C4-2B (cell line): ENCODE data around the gene FRAS1.

ENCODE experiments used
- ZFX ChIP-seq: fragments of 450-650 bp; IDR thresholded peaks from 2 replicates; pipeline ENCODE4 v1.6.1; 2017
- TF ChIP-seq, protein P1 (sequence below): fragments of 450-650 bp; conservative IDR thresholded peaks from 2 replicates; pipeline ENCODE4 v1.5.1; 2017; ENCODE audit warnings: mild to moderate bottlenecking

DNA sequence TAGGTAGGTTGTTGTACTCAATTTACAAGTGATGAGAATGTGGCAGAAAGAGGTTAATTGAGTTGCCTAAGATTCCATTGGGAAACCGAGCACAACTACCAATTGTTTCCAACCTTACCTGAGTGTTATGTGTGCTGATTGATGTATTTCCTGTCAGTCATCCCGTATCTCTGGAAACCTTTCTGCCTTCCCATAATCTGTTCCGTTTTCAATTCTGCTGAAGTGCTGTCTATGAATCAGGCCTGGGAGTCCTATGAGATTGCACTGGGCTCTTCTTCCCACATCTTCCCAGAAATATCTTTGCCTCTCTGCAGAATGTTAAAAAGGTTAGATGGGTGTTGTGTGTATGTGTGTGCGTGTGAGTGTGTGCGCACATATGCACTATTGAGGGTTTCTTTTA is 264.9 kb downstream of the FRAS1 start:
- TF ChIP-seq, protein P1, sequence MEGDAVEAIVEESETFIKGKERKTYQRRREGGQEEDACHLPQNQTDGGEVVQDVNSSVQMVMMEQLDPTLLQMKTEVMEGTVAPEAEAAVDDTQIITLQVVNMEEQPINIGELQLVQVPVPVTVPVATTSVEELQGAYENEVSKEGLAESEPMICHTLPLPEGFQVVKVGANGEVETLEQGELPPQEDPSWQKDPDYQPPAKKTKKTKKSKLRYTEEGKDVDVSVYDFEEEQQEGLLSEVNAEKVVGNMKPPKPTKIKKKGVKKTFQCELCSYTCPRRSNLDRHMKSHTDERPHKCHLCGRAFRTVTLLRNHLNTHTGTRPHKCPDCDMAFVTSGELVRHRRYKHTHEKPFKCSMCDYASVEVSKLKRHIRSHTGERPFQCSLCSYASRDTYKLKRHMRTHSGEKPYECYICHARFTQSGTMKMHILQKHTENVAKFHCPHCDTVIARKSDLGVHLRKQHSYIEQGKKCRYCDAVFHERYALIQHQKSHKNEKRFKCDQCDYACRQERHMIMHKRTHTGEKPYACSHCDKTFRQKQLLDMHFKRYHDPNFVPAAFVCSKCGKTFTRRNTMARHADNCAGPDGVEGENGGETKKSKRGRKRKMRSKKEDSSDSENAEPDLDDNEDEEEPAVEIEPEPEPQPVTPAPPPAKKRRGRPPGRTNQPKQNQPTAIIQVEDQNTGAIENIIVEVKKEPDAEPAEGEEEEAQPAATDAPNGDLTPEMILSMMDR = no peak
- TF ChIP-seq ZFX = no peak
